Neural cell (in vitro differentiated cells): ENCODE measurements around the gene DGKI. TPM values are rescaled to one million over a fixed set of nuclear protein-coding genes. Genes with fewer than 3 reads are reported as not detected.

Experiments used
- H2AFZ ChIP-seq: fragments of 200-600, 300-800 bp; sonication (generic), shearing (Covaris generic); 2 replicates; pipeline ENCODE4 v1.6.0; 2014; ENCODE audit warnings: low read depth, mild to moderate bottlenecking, antibody characterized with exemption, low read length, moderate library complexity
- H3F3A ChIP-seq: fragments of 200-600 bp; shearing (Covaris generic); 2 replicates; pipeline ENCODE4 v1.6.1; 2016; ENCODE audit warnings: mild to moderate bottlenecking, moderate library complexity, mixed read lengths, antibody characterized with exemption, low read length; ENCODE audit not compliant: insufficient read depth, poor library complexity, severe bottlenecking
- H3K27ac ChIP-seq: fragments of 200-600, 300-800 bp; sonication (generic), shearing (Covaris generic); 2 replicates; pipeline ENCODE4 v1.5.1; 2014; ENCODE audit warnings: mild to moderate bottlenecking, low read length, moderate library complexity
- H3K27me3 ChIP-seq: fragments of 300-800, 200-600 bp; sonication (generic), shearing (Covaris generic); 2 replicates; pipeline ENCODE4 v1.6.0; 2014; ENCODE audit warnings: mild to moderate bottlenecking, low read depth, low read length, moderate library complexity; ENCODE audit not compliant: insufficient read depth
- H3K36me3 ChIP-seq: fragments of 300-800, 200-600 bp; sonication (generic), shearing (Covaris generic); 2 replicates; pipeline ENCODE4 v1.5.1; 2014; ENCODE audit warnings: mild to moderate bottlenecking, antibody characterized with exemption, low read length, moderate library complexity; ENCODE audit not compliant: insufficient read depth
- H3K4me2 ChIP-seq: fragments of 300-800, 200-600 bp; sonication (generic), shearing (Covaris generic); 2 replicates; pipeline ENCODE4 v1.6.0; 2014; ENCODE audit warnings: mild to moderate bottlenecking, low read length
- H3K4me3 ChIP-seq: fragments of 300-800, 200-600 bp; sonication (generic), shearing (Covaris generic); 2 replicates; pipeline ENCODE4 v1.5.1; 2014; ENCODE audit warnings: mild to moderate bottlenecking, low read length, moderate library complexity
- H3K79me2 ChIP-seq: fragments of 200-600 bp; shearing (Covaris generic); replicated peaks from 2 replicates; pipeline ENCODE4 v1.6.0; 2014; ENCODE audit warnings: mild to moderate bottlenecking, low read length, moderate library complexity; ENCODE audit not compliant: insufficient read depth
- H3K9ac ChIP-seq: fragments of 300-800, 200-600 bp; sonication (generic), shearing (Covaris generic); 2 replicates; pipeline ENCODE4 v1.6.1; 2016; ENCODE audit warnings: mild to moderate bottlenecking, low read length, mixed read lengths
- H3K9me2 ChIP-seq: fragments of 200-600 bp; shearing (Covaris generic); 2 replicates; pipeline ENCODE4 v1.6.1; 2016; ENCODE audit warnings: mild to moderate bottlenecking, low read length, mixed read lengths; ENCODE audit not compliant: insufficient read depth
- H3K9me3 ChIP-seq: fragments of 200-600, 300-800 bp; sonication (generic), shearing (Covaris generic); 2 replicates; pipeline ENCODE4 v1.6.1; 2016; ENCODE audit warnings: mild to moderate bottlenecking, mixed run types, low read length, moderate library complexity, mixed read lengths
- H4K20me1 ChIP-seq: fragments of 200-600 bp; shearing (Covaris generic); 2 replicates; pipeline ENCODE4 v1.6.1; 2016; ENCODE audit warnings: mild to moderate bottlenecking, mixed run types; ENCODE audit not compliant: insufficient read depth
- EP300 ChIP-seq: fragments of 450-650 bp; conservative IDR thresholded peaks from 2 replicates; pipeline ENCODE4 v1.6.1; 2014; ENCODE audit warnings: antibody characterized with exemption, mild to moderate bottlenecking, moderate library complexity; ENCODE audit not compliant: poor library complexity, severe bottlenecking
- MXI1 ChIP-seq: fragments of 450-650 bp; conservative IDR thresholded peaks from 2 replicates; pipeline ENCODE4 v1.6.1; 2014; ENCODE audit warnings: antibody characterized with exemption, mild to moderate bottlenecking; ENCODE audit not compliant: poor library complexity, severe bottlenecking
- POLR2AphosphoS5 ChIP-seq: IDR thresholded peaks from 2 replicates; pipeline ENCODE4 v1.6.1; 2012
- RAD21 ChIP-seq: fragments of 450-650 bp; conservative IDR thresholded peaks from 2 replicates; pipeline ENCODE4 v1.6.1; 2014; ENCODE audit warnings: antibody characterized with exemption, mild to moderate bottlenecking, moderate library complexity
- REST ChIP-seq: IDR thresholded peaks from 2 replicates; pipeline ENCODE4 v1.6.1; 2012; ENCODE audit warnings: borderline replicate concordance
- polyA plus RNA-seq: library from polyadenylated mRNA; depleted of rRNA; stranded (reverse); fragments of >200 nt; gene quantifications from 2 replicates; pipeline ENCODE4 v1.2.3, GENCODE V29; 2014

Gene DGKI
- polyA plus RNA-seq, 1 donor from 2014 or later = 15.8 TPM

GRCh38 chr7:137545059-137545716 lies 301.6 kb downstream of the DGKI start:
- Histone ChIP-seq H3K4me3 (no peak overlapping the region), H3F3A (no peaks in the 10 kb centered on the region), H2AFZ (no peak overlapping the region), H4K20me1 (no peaks in the 10 kb centered on the region), H3K9ac (no peak overlapping the region), H3K9me3 (no peaks in the 10 kb centered on the region), H3K4me2 (no peak overlapping the region), H3K27me3 (no peaks in the 10 kb centered on the region), H3K36me3 (no peaks in the 10 kb centered on the region), H3K9me2 (no peaks in the 10 kb centered on the region), H3K27ac (no peak overlapping the region), H3K79me2 (no peaks in the 10 kb centered on the region)
- TF ChIP-seq EP300 (no peak), RAD21 (no peak), REST (no peak), MXI1 (no peak)

GRCh38 chr7:137544453-137545058 lies 302.2 kb downstream of the DGKI start:
- H3K27me3 ChIP-seq = no peaks in the 10 kb centered on the region
- no peak overlapping the region for H3K9ac ChIP-seq
- no peak overlapping the region for H3K27ac ChIP-seq
- H3K4me3 ChIP-seq = no peak overlapping the region
- no peaks in the 10 kb centered on the region for H4K20me1 ChIP-seq
- no peaks in the 10 kb centered on the region for H3F3A ChIP-seq
- TF ChIP-seq POLR2AphosphoS5 (no peak), REST (no peak)
- H2AFZ ChIP-seq = no peak overlapping the region
- H3K79me2 ChIP-seq = no peaks in the 10 kb centered on the region
- H3K36me3 ChIP-seq = no peaks in the 10 kb centered on the region
- no peak overlapping the region for H3K4me2 ChIP-seq
- no peaks in the 10 kb centered on the region for H3K9me3 ChIP-seq
- H3K9me2 ChIP-seq = no peaks in the 10 kb centered on the region
